Lower leg skin (tissue), 3 donors: Measurements from ENCODE around the gene BLM.

Source experiments
- POLR2A ChIP-seq, 2 donors: fragments of 450-650 bp; IDR thresholded peaks; one replicate each; pipeline ENCODE4 v1.6.1; 2016 to 2017; ENCODE audit warnings: antibody characterized with exemption in 2 of 2, mild to moderate bottlenecking in 1 of 2, moderate library complexity in 1 of 2
- TF ChIP-seq, protein P1 (sequence below), 3 donors: fragments of 450-650 bp; IDR thresholded peaks; one replicate each; pipeline ENCODE4 v1.5.1; 2016; ENCODE audit warnings: antibody characterized with exemption in 3 of 3, mild to moderate bottlenecking in 3 of 3, moderate library complexity in 2 of 3

DNA sequence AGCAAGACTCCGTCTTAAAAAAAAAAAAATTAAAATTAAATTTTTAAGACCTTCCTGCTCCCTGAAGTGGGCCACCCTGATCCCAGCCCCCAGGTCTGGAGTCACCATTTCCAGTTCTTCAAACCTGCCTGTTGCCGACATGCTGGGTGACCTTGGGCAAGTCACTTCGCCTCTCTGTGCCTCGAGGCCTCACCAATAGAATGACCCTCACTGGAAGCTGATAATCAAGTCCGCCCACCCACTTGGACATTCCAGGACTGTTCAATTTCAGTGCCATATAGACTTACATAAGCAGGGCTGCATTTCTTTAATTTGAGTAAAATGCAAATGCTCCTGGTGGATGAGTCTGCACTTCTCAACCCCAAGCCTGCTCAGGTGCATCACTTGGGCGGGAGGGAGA, 112.0 kb downstream of the BLM start:
- TF ChIP-seq, protein P1, sequence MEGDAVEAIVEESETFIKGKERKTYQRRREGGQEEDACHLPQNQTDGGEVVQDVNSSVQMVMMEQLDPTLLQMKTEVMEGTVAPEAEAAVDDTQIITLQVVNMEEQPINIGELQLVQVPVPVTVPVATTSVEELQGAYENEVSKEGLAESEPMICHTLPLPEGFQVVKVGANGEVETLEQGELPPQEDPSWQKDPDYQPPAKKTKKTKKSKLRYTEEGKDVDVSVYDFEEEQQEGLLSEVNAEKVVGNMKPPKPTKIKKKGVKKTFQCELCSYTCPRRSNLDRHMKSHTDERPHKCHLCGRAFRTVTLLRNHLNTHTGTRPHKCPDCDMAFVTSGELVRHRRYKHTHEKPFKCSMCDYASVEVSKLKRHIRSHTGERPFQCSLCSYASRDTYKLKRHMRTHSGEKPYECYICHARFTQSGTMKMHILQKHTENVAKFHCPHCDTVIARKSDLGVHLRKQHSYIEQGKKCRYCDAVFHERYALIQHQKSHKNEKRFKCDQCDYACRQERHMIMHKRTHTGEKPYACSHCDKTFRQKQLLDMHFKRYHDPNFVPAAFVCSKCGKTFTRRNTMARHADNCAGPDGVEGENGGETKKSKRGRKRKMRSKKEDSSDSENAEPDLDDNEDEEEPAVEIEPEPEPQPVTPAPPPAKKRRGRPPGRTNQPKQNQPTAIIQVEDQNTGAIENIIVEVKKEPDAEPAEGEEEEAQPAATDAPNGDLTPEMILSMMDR (IDR thresholded peaks at IDR 0.05) = no peak
- no peak for TF ChIP-seq POLR2A (IDR thresholded peaks at IDR 0.05)
